Mammary epithelial cell (primary cell): Measurements from ENCODE around the gene FOXK2.

Experiments
- EZH2 ChIP-seq: IDR thresholded peaks from 2 replicates; pipeline ENCODE4 v1.6.1; 2012; ENCODE audit warnings: low read length, inconsistent platforms, borderline replicate concordance
- TF ChIP-seq, protein P1 (sequence below), 2 donors: IDR thresholded peaks in 1 of 2; conservative IDR thresholded peaks in 1 of 2; 2 replicates each; pipeline ENCODE4 v1.5.1; 2011 to 2012; ENCODE audit warnings: inconsistent platforms in 2 of 2, low read length in 2 of 2, mild to moderate bottlenecking in 2 of 2, control low read depth in 1 of 2, low read depth in 1 of 2; ENCODE audit not compliant: insufficient read depth in 1 of 2; ENCODE audit errors: extremely low read depth in 1 of 2

GRCh38 chr17:82563318-82563717 lies 43.8 kb downstream of the FOXK2 start:
- TF ChIP-seq, protein P1, sequence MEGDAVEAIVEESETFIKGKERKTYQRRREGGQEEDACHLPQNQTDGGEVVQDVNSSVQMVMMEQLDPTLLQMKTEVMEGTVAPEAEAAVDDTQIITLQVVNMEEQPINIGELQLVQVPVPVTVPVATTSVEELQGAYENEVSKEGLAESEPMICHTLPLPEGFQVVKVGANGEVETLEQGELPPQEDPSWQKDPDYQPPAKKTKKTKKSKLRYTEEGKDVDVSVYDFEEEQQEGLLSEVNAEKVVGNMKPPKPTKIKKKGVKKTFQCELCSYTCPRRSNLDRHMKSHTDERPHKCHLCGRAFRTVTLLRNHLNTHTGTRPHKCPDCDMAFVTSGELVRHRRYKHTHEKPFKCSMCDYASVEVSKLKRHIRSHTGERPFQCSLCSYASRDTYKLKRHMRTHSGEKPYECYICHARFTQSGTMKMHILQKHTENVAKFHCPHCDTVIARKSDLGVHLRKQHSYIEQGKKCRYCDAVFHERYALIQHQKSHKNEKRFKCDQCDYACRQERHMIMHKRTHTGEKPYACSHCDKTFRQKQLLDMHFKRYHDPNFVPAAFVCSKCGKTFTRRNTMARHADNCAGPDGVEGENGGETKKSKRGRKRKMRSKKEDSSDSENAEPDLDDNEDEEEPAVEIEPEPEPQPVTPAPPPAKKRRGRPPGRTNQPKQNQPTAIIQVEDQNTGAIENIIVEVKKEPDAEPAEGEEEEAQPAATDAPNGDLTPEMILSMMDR (conservative IDR thresholded peaks at IDR 0.05 in 1 of 2, IDR thresholded peaks at IDR 0.05 in 1 of 2; ENCODE audit: extremely low read depth in 1 of 2, insufficient read depth in 1 of 2, low read depth in 1 of 2, low read length in 2 of 2) = no peak
- no peak for TF ChIP-seq EZH2
